ENCODE results near the gene GPATCH2L.

Gene GPATCH2L

GRCh38 chr14:76196980-76197695, 45.4 kb downstream of the GPATCH2L start:
- TF ChIP-seq, protein P1, sequence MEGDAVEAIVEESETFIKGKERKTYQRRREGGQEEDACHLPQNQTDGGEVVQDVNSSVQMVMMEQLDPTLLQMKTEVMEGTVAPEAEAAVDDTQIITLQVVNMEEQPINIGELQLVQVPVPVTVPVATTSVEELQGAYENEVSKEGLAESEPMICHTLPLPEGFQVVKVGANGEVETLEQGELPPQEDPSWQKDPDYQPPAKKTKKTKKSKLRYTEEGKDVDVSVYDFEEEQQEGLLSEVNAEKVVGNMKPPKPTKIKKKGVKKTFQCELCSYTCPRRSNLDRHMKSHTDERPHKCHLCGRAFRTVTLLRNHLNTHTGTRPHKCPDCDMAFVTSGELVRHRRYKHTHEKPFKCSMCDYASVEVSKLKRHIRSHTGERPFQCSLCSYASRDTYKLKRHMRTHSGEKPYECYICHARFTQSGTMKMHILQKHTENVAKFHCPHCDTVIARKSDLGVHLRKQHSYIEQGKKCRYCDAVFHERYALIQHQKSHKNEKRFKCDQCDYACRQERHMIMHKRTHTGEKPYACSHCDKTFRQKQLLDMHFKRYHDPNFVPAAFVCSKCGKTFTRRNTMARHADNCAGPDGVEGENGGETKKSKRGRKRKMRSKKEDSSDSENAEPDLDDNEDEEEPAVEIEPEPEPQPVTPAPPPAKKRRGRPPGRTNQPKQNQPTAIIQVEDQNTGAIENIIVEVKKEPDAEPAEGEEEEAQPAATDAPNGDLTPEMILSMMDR (IDR thresholded peaks at IDR 0.05; ENCODE audit: insufficient read depth, missing control alignments): no peak
- no peak for DNase-seq (ENCODE audit: insufficient read length, low spot score)
- FAIRE-seq: no peak

- TF ChIP-seq, protein P1 (IDR thresholded peaks at IDR 0.05; ENCODE audit: insufficient read depth, missing control alignments): no peak
- no peak for DNase-seq (ENCODE audit: insufficient read length, low spot score)
- no peak for FAIRE-seq
Measured at GRCh38 chr14:76201162-76201561, 49.4 kb downstream of the GPATCH2L start.

DNA sequence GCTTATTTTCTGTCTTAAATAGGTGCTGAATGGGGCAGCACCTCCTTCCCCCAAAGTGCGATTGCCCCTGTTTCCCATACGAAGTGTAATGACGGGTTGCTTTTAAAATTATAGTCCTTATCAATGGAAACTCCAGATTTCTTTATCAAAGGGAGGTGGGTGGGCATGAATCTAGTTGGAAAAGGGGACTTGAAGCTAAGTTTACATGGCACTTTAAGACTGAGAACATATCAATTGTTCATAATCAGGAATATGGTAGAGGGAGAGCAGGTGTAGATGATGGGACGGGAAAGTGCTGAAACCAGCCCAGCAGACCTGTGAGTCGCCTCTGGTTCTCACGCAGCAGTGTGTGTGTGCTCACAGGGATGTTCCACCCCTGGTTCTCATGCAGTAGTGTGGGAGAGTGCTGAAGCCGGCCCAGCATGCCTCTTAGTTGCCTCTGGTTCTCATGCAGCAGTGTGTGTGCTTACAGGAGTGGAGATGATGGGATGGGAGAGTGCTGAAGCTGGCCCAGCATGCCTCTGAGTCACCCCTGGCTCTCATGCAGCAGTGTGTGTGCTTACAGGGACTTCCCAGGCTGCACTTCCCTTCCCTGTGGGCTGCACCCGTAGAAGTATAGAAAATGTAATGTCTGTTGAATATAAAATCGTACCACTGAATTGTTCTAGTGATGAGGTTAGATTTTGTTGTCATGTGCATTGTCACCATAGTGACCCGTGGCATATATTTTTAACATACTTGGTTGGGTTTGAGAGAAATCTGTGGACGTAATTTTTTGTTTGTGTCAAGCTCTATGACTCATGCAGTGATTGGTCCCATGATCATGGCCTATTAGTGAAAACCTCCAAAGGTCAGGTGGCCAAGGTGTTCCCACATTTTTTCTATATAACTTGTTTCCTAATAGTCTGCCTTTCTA, 51.6 kb downstream of the GPATCH2L start:
- FAIRE-seq (no peak), DNase-seq (ENCODE audit: insufficient read length, low spot score) (no peak)
- TF ChIP-seq, protein P1 (IDR thresholded peaks at IDR 0.05; ENCODE audit: insufficient read depth, missing control alignments): no peak

GRCh38 chr14:76204461-76205230, 52.9 kb downstream of the GPATCH2L start:
- DNase-seq (ENCODE audit: insufficient read length, low spot score) (no peak), FAIRE-seq (no peak)
- TF ChIP-seq, protein P1 (IDR thresholded peaks at IDR 0.05; ENCODE audit: insufficient read depth, missing control alignments): no peak

DNA sequence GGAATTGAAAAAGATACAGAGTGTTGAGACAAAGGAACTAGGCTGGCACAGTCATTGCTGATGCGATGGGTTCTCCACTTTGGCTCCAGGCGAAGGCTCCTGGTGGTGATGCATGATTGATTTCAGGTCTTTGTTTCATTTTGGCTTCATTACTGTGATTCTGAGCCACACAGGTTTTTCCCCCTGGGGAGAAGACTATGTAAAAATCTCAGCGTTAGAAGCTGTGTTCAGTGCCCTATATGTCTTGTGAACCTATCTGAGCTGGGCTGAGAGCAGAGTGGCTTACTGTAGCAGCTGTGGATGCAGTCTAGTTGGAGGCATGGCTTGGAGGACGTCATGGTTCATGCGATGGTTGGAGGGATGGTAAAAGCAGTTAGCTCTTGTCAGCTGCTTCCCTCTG, 54.0 kb downstream of the GPATCH2L start:
- DNase-seq (ENCODE audit: insufficient read length, low spot score): no peak
- TF ChIP-seq, protein P1 (IDR thresholded peaks at IDR 0.05; ENCODE audit: insufficient read depth, missing control alignments): no peak
- FAIRE-seq: no peak

GRCh38 chr14:76208340-76208739, 56.6 kb downstream of the GPATCH2L start:
- TF ChIP-seq, protein P1 (IDR thresholded peaks at IDR 0.05; ENCODE audit: insufficient read depth, missing control alignments): no peak
- DNase-seq (ENCODE audit: insufficient read length, low spot score) (no peak), FAIRE-seq (no peak)
